MM.1S (cell line): ENCODE data around the gene MROH2A.

Source experiments
- EZH2 ChIP-seq: fragments of 300-600 bp; sonication (generic); optimal IDR thresholded peaks from 2 replicates; pipeline ENCODE3; 2017; ENCODE audit warnings: low read depth, mild to moderate bottlenecking, antibody characterized with exemption, low read length, mixed read lengths
- EZH2phosphoT487 ChIP-seq: fragments of 300-600 bp; sonication (generic); IDR thresholded peaks from 2 replicates; pipeline ENCODE4 v1.6.1; 2018; ENCODE audit warnings: antibody characterized with exemption, low read length
- TF ChIP-seq, protein P1 (sequence below): fragments of 300-600 bp; sonication (generic); IDR thresholded peaks from 2 replicates; pipeline ENCODE4 v1.5.1; 2016; ENCODE audit warnings: antibody characterized with exemption, low read length, mixed read lengths

GRCh38 chr2:233844064-233844807, 66.1 kb downstream of the MROH2A start:
- TF ChIP-seq, protein P1, sequence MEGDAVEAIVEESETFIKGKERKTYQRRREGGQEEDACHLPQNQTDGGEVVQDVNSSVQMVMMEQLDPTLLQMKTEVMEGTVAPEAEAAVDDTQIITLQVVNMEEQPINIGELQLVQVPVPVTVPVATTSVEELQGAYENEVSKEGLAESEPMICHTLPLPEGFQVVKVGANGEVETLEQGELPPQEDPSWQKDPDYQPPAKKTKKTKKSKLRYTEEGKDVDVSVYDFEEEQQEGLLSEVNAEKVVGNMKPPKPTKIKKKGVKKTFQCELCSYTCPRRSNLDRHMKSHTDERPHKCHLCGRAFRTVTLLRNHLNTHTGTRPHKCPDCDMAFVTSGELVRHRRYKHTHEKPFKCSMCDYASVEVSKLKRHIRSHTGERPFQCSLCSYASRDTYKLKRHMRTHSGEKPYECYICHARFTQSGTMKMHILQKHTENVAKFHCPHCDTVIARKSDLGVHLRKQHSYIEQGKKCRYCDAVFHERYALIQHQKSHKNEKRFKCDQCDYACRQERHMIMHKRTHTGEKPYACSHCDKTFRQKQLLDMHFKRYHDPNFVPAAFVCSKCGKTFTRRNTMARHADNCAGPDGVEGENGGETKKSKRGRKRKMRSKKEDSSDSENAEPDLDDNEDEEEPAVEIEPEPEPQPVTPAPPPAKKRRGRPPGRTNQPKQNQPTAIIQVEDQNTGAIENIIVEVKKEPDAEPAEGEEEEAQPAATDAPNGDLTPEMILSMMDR = no peak
- TF ChIP-seq EZH2 (no peak), EZH2phosphoT487 (no peak)
